ENCODE measurements around the gene PDGFA.

GRCh38 chr7:539731-540411, 20.2 kb upstream of the PDGFA start:
- no peak for TF ChIP-seq POLR2AphosphoS5 (IDR thresholded peaks at IDR 0.05; ENCODE audit: borderline replicate concordance, low read depth, low read length)
- no peak for TF ChIP-seq EZH2 (IDR thresholded peaks at IDR 0.05)
- no peak for TF ChIP-seq FOXP2 (optimal IDR thresholded peaks at IDR 0.05; ENCODE audit: control extremely low read depth, extremely low read length, insufficient read depth)

Data from SK-N-MC (cell line).